GM18909 (cell line): Measurements from ENCODE around the gene LXN.
A peak's percentile ranks its signal among the peaks of the same experiment; 100 is the strongest.
"Not testable (repeated sequence)": the region's sequence is repeated elsewhere in the genome, so short reads cannot be mapped to it uniquely, and the experiment has no call there.

Source experiments
- ATAC-seq: cut with Tn5 transposase; IDR thresholded peaks from one replicate; pipeline ENCODE4 v1.9.1; 2021; ENCODE audit warnings: mild to moderate bottlenecking; ENCODE audit not compliant: unreplicated experiment, poor library complexity

LXN gene, protein sequence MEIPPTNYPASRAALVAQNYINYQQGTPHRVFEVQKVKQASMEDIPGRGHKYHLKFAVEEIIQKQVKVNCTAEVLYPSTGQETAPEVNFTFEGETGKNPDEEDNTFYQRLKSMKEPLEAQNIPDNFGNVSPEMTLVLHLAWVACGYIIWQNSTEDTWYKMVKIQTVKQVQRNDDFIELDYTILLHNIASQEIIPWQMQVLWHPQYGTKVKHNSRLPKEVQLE

DNA sequence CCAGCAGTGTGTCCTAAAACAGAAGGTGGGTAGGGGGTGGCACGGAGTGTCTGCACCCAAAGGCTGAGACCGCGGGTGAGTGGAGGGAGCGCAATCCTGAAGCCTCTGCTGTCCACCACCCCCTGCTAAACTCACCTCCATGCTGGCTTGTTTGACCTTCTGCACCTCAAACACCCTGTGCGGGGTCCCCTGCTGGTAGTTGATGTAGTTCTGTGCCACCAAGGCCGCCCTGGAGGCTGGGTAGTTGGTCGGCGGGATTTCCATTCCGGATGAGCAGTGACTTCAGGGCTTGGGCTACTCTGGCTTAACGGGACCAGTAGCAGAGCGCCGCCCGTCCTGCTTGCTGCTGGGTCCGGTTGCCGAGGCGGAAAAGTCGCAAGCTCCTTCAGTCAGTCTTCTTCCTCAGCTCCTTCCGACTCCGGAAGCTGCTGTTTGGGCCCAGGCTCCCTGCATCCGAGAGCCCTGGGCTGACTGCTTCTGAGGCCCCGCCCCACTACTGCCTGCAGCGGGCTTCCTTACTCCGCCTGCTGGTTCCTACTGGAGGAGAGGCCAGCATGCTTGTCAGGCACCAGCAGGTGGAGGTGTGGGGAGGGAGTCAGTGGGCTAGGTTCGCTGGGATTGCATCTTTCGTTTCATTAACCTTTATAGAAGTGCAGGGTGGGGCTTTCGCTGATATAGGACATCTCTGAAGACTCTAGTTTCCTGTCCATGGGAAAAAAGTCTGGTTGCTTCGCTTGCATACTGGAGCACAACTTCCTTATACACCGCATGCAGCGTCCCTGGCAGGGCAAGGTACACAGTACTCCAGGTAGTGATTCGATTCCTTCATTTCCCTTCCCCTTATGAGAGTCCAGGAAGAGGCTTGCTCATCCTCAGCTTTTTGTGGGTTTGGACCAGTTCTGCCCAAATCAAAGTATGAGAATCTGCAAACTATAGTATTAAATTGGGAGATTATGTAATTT lies at the start of gene LXN:
LXN (minus strand) TSS at position 434 of the 962 bp plus-strand sequence; CDS start at position 264, 170 bp downstream.
- ATAC-seq = peak; percentile 100

GRCh38 chr3:158722108-158722507 lies 49.7 kb upstream of the LXN start:
- ATAC-seq = no peak

GRCh38 chr3:158718490-158719170 lies 46.2 kb upstream of the LXN start:
- ATAC-seq = no peak

GRCh38 chr3:158717576-158717975 lies 45.1 kb upstream of the LXN start:
- no peak for ATAC-seq

DNA sequence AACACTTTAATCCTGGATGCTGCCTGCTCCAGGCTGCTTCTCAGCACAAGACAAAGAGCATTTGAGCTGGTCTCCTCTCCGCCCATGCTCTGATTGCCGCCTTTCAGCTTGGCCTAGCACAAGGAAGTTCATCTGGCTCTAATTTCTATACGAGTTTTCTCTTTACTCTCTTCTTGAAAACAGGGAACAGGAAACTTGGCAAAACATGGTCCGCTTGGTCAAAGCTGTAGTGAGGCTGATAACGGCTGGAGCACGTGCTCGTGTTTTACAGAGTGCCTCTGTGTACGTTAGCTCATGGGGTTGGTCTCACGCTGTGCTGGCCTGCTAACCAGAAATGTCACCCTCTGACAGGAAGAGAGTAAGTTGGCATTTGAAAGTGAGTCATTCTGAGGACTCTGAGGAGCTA lies 40.6 kb upstream of the LXN start:
- ATAC-seq = no peak

DNA sequence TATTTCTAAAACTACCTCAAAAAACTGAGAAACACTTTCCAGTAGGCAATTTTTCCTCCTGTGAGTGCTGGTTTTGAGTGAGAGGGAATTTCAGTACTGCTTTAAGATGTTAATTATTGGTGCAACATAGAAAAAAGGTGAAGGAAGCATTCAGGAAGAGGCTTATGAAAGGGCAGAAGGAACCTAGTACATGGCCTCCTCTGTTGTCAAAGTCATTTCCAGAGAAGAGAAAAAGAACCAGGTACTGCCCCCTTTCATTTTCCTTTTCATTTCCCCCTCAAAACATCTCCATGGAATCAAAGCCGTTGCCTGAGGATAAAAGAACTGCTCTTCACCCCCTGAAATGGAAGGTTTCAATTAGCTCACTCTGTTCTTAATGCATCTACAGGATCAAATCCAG lies 40.0 kb upstream of the LXN start:
- ATAC-seq = no peak

DNA sequence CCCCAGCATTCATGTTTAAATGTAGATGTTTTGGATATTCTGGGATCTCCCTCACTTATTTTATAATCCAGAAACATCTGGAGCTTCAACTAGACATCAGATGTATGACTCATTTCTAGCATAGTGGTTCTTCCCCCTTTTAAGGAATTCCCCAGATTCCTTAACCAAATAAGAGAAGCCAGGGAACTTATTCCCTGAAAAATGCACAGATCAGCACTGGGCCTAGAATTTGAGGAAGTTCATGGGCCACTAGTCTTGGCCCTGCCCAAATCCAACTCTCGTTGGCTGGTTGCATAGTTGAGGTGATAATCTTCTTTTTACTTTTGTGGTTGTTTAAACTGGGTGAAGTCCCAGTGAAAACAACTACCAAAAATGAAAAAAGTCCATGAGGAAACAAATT lies 39.4 kb upstream of the LXN start:
- no peak for ATAC-seq

DNA sequence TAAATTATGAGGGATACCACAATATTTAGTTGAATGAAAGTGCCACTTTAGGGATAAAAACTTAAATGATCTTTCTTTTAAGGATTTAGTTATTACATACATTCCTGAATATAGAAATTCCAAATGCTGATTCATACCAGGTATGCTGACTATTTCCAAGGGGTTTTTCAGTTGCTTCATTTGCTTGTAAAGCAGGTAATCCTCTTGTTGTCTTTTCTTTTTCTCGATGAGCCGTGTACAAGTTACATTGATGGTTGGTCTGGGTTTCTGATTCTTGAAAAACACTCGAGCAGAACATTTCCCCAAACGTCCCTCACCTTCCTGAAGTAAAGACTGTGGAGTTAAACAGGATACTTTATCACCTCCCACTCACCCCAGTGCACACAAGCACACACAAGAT lies 38.2 kb upstream of the LXN start:
- no peak for ATAC-seq

- no peak for ATAC-seq
Observed at GRCh38 chr3:158709666-158710083, 37.2 kb upstream of the LXN start.

- no peak for ATAC-seq
Observed at GRCh38 chr3:158703566-158703965, 31.1 kb upstream of the LXN start.

- ATAC-seq = no peak
Observed at GRCh38 chr3:158702815-158703481, 30.5 kb upstream of the LXN start.

- no peak for ATAC-seq
Observed at GRCh38 chr3:158701420-158702065, 29.1 kb upstream of the LXN start.

DNA sequence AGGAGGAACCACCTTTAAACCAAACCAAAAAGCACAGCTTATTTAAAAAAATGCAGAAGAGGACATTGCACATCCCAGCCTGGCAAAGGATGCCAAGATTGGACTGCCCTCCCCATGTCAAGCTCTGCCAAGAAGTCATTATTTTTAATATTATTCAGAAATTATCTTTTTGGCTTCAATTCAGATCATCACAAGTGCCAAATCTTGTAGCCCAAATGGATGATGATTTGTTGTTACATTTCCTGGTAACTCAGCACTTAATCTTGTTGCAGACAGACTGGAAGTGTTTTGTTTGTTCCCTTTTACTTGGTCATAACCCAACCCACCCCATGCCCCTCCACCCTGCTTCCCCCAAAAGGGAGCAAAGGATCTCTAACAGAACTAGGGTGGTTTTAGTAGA lies 28.1 kb upstream of the LXN start:
- ATAC-seq = no peak

DNA sequence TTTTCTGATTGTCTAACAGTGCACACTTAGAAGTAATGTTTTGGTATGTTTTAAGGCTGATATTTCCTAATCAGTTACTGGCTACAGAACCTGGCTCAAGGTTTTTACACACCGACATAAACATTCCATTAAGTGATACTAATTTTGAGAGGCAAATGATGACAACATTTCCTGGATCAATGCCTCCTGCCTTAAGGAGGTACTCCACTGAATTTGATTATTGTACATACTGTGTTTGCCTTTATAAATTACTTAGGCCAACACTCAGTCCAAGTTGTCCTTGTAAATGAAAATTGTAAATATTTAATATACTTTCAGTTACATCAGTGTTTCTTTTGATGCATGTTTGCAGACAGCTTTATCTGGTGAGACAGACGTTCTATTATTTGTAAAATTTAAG lies 24.2 kb upstream of the LXN start:
- no peak for ATAC-seq

GRCh38 chr3:158693866-158694456 lies 21.5 kb upstream of the LXN start:
- ATAC-seq = not testable (repeated sequence)

- no peak for ATAC-seq
Observed at GRCh38 chr3:158685159-158685558, 12.7 kb upstream of the LXN start.

DNA sequence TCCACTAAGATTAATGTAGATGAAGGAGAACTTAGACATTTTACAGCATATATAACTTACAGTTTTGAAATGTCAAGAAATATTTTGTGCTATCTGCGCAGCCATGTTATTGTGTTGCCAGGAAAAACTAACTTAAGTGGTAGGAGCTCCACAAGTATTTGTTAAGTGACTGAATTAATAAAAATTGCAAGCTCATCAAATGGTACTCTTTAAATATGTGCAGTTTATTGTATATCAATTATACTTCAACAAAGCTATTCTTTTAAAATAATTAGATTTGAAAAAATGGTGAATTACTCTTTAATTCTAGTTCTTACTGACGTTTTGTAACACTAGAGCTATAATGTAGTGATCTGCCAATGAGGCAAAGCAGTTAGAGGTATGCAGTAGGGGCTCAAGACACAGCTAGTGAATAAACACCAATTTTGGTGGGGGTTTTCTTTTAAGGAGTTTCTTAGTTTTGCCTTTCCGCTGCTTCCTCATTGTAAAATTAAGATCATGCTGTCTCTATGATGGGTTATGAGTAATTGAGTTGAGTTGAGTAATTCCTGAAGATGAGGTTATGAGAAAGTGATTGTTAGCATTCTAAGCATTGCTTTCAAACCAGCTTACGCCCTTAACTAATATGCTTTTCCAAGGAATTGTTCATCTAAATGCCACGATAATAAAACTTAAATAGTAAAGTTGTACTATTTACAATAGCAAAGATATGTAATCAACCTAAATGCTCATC lies 10.9 kb upstream of the LXN start:
- no peak for ATAC-seq

DNA sequence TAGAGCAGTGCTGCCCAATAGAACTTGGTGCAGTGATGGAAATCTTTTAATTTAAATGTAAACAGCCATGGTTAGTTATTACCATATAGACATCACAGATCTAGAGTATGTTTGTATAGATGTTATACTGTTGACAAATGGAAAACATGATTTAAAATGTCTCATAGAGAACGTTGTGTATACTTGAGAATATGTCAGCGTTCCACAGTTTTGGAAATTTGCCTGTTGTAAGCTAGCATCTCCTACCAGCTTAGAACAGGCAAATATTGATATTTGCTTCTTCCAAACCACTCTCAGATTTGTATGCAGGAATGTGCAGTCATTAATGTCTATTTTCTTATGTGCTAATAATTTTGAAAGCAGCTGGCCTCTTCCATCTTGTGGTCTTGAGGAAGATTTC lies 8.4 kb upstream of the LXN start:
- ATAC-seq = no peak

- no peak for ATAC-seq
Observed at GRCh38 chr3:158679547-158680000, 7.1 kb upstream of the LXN start.
